ENCODE measurements around the gene ZXDA. TPM values are rescaled to one million over a fixed set of nuclear protein-coding genes. Genes with fewer than 3 reads are reported as not detected.

ZXDA gene
- total RNA-seq, 1 donor from 2014 or later: not detected

DNA sequence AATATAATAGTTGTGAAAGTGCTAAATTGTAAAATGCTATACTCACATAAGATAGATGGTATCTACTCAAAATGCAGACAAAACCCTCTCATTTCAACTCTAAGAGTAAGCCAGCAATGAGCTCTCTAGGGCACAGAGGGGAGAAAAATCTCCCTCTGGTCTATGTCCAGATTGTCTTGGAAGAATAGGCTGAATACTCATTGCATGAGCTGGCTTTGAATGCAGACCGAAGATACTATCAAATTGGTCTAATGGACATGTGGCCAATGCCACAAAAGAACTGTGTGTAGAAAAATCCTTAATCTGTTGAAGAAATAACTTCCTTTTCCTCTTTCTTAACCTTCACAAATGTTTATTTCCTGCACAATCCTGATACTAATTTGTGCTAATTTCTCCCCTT, 3.5 kb downstream of the ZXDA start:
- H3K27me3 Mint-ChIP-seq (ENCODE audit: low read depth): no peaks in the 10 kb centered on the region
- no peaks in the 10 kb centered on the region for H3K36me3 Mint-ChIP-seq (ENCODE audit: low read depth)
- TF ChIP-seq, protein P1, sequence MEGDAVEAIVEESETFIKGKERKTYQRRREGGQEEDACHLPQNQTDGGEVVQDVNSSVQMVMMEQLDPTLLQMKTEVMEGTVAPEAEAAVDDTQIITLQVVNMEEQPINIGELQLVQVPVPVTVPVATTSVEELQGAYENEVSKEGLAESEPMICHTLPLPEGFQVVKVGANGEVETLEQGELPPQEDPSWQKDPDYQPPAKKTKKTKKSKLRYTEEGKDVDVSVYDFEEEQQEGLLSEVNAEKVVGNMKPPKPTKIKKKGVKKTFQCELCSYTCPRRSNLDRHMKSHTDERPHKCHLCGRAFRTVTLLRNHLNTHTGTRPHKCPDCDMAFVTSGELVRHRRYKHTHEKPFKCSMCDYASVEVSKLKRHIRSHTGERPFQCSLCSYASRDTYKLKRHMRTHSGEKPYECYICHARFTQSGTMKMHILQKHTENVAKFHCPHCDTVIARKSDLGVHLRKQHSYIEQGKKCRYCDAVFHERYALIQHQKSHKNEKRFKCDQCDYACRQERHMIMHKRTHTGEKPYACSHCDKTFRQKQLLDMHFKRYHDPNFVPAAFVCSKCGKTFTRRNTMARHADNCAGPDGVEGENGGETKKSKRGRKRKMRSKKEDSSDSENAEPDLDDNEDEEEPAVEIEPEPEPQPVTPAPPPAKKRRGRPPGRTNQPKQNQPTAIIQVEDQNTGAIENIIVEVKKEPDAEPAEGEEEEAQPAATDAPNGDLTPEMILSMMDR (IDR thresholded peaks at IDR 0.05): no peak
- peaks cover 38% of the 10 kb centered on the region for H3K9me3 Mint-ChIP-seq (ENCODE audit: low read depth)
- no peak overlapping the region for H3K27ac Mint-ChIP-seq (ENCODE audit: unreplicated experiment)
- DNase-seq (ENCODE audit: low spot score): no peak
- H3K4me3 Mint-ChIP-seq (ENCODE audit: unreplicated experiment): no peak overlapping the region
- no peaks in the 10 kb centered on the region for H3K4me1 Mint-ChIP-seq (ENCODE audit: low read depth)

DNA sequence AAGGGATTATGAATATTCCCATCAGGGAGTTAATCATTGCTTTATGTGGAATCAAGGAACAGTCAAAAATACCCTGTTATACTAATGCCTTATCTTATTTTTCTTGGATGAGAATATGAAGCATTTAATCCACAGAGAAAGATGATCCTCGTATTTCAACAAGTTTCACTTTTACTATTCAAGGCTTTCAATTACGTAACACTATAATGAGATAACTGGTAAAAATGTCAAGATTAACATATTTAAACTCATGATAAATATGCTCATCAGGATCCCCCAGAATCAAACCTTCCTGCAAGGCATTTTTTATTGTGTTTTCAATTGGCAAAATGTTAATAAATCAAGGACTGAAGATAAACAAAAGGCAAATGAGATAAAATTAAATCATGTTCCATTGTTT, 5.1 kb downstream of the ZXDA start:
- no peaks in the 10 kb centered on the region for H3K4me1 Mint-ChIP-seq (ENCODE audit: low read depth)

DNA sequence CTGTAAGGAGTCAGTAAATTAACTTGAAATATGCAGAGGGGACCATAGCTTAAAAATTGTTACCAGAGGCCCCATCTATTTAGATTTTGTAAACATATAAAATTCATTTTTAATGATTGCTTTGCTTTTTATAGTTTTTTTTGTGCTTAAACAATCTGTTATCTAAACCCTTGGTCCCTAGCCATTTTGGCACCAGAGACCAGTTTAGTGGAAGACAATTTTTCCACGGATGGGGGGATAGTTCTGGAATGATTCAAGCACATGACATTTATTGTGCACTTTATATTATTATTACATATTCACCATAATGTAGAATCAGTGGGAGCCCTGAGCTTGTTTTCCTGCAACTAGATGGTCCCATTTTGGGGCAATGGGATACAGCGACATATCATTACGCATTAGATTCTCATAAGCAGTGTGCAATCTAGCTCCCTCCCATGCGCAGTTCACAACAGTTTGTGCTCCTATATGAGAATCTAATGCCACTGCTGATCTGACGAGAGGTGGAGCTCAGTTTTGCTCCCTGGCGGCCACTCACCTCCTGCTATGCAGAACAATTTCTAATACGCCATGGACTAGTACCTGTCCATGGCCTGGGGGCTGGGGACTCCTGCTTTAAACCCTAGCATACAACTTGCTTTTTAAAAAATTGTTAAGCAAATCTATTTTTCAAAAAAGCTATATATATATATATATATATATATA, 5.9 kb downstream of the ZXDA start:
- H3K36me3 Mint-ChIP-seq (ENCODE audit: low read depth): no peaks in the 10 kb centered on the region
- H3K27me3 Mint-ChIP-seq (ENCODE audit: low read depth): no peaks in the 10 kb centered on the region
- H3K9me3 Mint-ChIP-seq (ENCODE audit: low read depth): peaks cover 30% of the 10 kb centered on the region
- no peaks in the 10 kb centered on the region for H3K4me1 Mint-ChIP-seq (ENCODE audit: low read depth)
- no peak for DNase-seq (ENCODE audit: low spot score)
- TF ChIP-seq, protein P1 (IDR thresholded peaks at IDR 0.05): no peak
- no peak overlapping the region for H3K27ac Mint-ChIP-seq (ENCODE audit: unreplicated experiment)
- no peak overlapping the region for H3K4me3 Mint-ChIP-seq (ENCODE audit: unreplicated experiment)

More for the DNA sequence above, 5.1 kb downstream of the ZXDA start:
- Mint-ChIP-seq H3K27ac (ENCODE audit: unreplicated experiment) (no peak overlapping the region), H3K9me3 (ENCODE audit: low read depth) (peaks cover 30% of the 10 kb centered on the region), H3K4me3 (ENCODE audit: unreplicated experiment) (no peak overlapping the region), H3K36me3 (ENCODE audit: low read depth) (no peaks in the 10 kb centered on the region), H3K27me3 (ENCODE audit: low read depth) (no peaks in the 10 kb centered on the region)
- DNase-seq (ENCODE audit: low spot score): no peak
- TF ChIP-seq, protein P1 (IDR thresholded peaks at IDR 0.05): no peak

DNA sequence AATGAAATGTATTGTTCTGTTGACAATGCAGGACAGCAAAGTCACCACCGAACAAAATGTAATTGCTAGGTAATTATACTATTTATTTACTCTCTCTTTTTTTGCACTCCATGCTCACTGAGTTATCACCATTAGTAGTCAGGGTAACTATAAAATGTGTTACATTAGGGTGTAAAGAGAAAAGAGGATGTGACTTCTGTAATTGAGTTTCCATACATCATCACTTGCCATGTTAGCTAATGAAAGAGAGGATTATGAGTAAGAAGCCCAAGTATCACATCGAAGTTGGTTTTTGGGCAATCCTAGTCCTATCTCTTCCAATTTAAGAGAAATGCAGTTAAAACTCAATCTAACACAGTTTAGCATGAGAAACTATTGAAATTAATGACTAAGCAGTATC, 7.6 kb downstream of the ZXDA start:
- TF ChIP-seq, protein P1 (IDR thresholded peaks at IDR 0.05): no peak
- peaks cover 32% of the 10 kb centered on the region for H3K9me3 Mint-ChIP-seq (ENCODE audit: low read depth)
- no peaks in the 10 kb centered on the region for H3K27me3 Mint-ChIP-seq (ENCODE audit: low read depth)

DNA sequence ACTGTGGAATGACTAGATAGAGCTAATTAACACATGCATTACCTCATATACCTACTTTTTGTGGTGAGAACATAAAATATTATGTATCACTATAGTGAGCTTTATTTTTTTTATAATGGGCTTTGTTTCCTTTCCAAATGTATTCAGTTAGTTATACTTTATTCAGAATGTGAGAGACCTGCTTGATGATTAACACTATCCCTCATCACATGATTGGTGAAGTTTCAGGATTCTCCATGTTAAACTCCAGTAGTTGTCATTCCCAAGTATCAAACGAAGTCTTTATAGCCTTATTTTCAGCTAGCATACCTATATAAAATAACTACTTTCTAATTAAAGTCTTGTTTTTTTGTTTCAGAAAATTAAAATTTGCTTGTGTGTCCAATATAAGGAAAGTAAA, 8.8 kb downstream of the ZXDA start:
- DNase-seq (ENCODE audit: low spot score): no peak
- Mint-ChIP-seq H3K36me3 (ENCODE audit: low read depth) (no peaks in the 10 kb centered on the region), H3K27me3 (ENCODE audit: low read depth) (no peaks in the 10 kb centered on the region), H3K27ac (ENCODE audit: unreplicated experiment) (no peak overlapping the region), H3K9me3 (ENCODE audit: low read depth) (peaks cover 36% of the 10 kb centered on the region), H3K4me1 (ENCODE audit: low read depth) (no peaks in the 10 kb centered on the region), H3K4me3 (ENCODE audit: unreplicated experiment) (no peak overlapping the region)
- TF ChIP-seq, protein P1 (IDR thresholded peaks at IDR 0.05): no peak

More for the DNA sequence above, 7.6 kb downstream of the ZXDA start:
- Mint-ChIP-seq H3K4me3 (ENCODE audit: unreplicated experiment) (no peak overlapping the region), H3K27ac (ENCODE audit: unreplicated experiment) (no peak overlapping the region), H3K4me1 (ENCODE audit: low read depth) (no peaks in the 10 kb centered on the region), H3K36me3 (ENCODE audit: low read depth) (no peaks in the 10 kb centered on the region)
- no peak for DNase-seq (ENCODE audit: low spot score)

Measured in chondrocyte (in vitro differentiated cells).